Body of pancreas (tissue), 4 donors: Measurements from ENCODE around the gene NGFR.

ENCODE experiments used
- POLR2A ChIP-seq, 3 donors: fragments of 450-650 bp; IDR thresholded peaks; one replicate each; pipeline ENCODE4 v1.6.1; 2016; ENCODE audit warnings: antibody characterized with exemption in 3 of 3, mild to moderate bottlenecking in 2 of 3
- TF ChIP-seq, protein P1 (sequence below), 7 experiments: fragments of 450-650 bp in 4 of 7; fragments of 200-600 bp in 3 of 7; sonication (generic) in 3 of 7; IDR thresholded peaks; one replicate each; pipeline ENCODE4 v1.5.1; 2016 to 2019; ENCODE audit warnings: antibody characterized with exemption in 7 of 7

DNA sequence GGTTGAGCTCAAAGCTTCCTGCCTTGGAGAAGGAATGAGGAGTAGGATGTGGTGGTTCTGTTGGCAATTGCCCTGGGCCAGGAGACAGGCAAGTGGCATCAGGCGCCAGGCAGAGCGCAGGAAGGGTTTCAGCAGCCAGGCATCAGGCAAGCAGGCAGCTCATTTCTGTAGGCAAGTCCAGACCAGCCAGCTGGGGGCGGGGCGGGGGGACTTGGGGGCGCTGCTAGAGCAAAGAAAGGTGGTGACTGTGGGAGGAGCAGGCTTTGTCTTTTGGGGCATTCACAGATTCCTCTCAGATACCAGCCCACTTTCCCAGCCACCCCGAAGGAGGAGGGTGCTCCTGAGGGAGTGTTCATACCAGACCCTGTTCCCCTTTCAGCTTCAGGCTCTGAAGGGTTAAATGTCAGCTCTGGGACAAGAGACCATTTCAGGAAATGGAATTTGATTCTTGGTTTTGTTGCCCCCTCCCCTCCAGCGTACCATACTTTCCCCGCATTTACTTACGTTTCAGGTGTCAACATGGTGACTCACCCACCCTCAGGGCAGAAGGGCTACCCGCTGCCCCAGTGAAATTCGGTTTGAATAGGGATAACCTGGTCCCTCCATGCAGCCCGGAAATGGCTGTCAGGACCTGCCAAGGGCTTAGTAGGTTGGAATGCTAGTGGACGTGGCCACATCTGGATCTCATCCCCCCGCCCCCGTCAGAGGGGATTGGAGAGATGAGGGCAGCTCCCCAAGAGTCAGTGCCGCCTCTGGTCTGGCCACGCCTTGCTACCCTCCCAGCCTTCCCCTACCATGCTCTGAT is 13.2 kb downstream of the NGFR start:
- TF ChIP-seq, protein P1, sequence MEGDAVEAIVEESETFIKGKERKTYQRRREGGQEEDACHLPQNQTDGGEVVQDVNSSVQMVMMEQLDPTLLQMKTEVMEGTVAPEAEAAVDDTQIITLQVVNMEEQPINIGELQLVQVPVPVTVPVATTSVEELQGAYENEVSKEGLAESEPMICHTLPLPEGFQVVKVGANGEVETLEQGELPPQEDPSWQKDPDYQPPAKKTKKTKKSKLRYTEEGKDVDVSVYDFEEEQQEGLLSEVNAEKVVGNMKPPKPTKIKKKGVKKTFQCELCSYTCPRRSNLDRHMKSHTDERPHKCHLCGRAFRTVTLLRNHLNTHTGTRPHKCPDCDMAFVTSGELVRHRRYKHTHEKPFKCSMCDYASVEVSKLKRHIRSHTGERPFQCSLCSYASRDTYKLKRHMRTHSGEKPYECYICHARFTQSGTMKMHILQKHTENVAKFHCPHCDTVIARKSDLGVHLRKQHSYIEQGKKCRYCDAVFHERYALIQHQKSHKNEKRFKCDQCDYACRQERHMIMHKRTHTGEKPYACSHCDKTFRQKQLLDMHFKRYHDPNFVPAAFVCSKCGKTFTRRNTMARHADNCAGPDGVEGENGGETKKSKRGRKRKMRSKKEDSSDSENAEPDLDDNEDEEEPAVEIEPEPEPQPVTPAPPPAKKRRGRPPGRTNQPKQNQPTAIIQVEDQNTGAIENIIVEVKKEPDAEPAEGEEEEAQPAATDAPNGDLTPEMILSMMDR (IDR thresholded peaks at IDR 0.05), result no peak
- no peak for TF ChIP-seq POLR2A (IDR thresholded peaks at IDR 0.05)
